ENCODE measurements around the gene EGLN1.

EGLN1 gene

GRCh38 chr1:231348442-231348841, 73.6 kb downstream of the EGLN1 start:
- Histone ChIP-seq H3K4me3 (replicated peaks; ENCODE audit: low read depth, low read length) (no peak overlapping the region), H3K27me3 (replicated peaks; ENCODE audit: control insufficient read depth, insufficient read depth, low read length) (no peaks in the 10 kb centered on the region), H3K36me3 (ENCODE audit: control insufficient read depth, insufficient read depth, low read length) (no peaks in the 10 kb centered on the region; the same call in 1 of the 2 replicates)
- no peak for TF ChIP-seq CTCF (IDR thresholded peaks at IDR 0.05; ENCODE audit: insufficient read depth, low read length, poor library complexity, severe bottlenecking)
- no peak for DNase-seq (ENCODE audit: extremely low read depth, insufficient read length)

- Histone ChIP-seq H3K27me3 (replicated peaks; ENCODE audit: control insufficient read depth, insufficient read depth, low read length) (no peaks in the 10 kb centered on the region), H3K4me3 (replicated peaks; ENCODE audit: low read depth, low read length) (no peak overlapping the region), H3K36me3 (ENCODE audit: control insufficient read depth, insufficient read depth, low read length) (no peaks in the 10 kb centered on the region; the same call in 1 of the 2 replicates)
- DNase-seq (ENCODE audit: extremely low read depth, insufficient read length), result no peak
- TF ChIP-seq CTCF (IDR thresholded peaks at IDR 0.05; ENCODE audit: insufficient read depth, low read length, poor library complexity, severe bottlenecking), result no peak
Observed at GRCh38 chr1:231347961-231348360, 74.1 kb downstream of the EGLN1 start.

GRCh38 chr1:231340328-231341013, 81.6 kb downstream of the EGLN1 start:
- DNase-seq (ENCODE audit: extremely low read depth, insufficient read length), result no peak
- TF ChIP-seq CTCF (IDR thresholded peaks at IDR 0.05; ENCODE audit: insufficient read depth, low read length, poor library complexity, severe bottlenecking), result no peak
- no peaks in the 10 kb centered on the region; the same call in 1 of the 2 replicates for H3K36me3 ChIP-seq (ENCODE audit: control insufficient read depth, insufficient read depth, low read length)
- no peak overlapping the region for H3K4me3 ChIP-seq (replicated peaks; ENCODE audit: low read depth, low read length)
- no peaks in the 10 kb centered on the region for H3K27me3 ChIP-seq (replicated peaks; ENCODE audit: control insufficient read depth, insufficient read depth, low read length)

GRCh38 chr1:231338270-231339128, 83.6 kb downstream of the EGLN1 start, which contains the start of gene SPRTN:
SPRTN (plus strand) TSS chr1:231338293; CDS start chr1:231338384, 91 bp downstream.
- TF ChIP-seq CTCF (IDR thresholded peaks at IDR 0.05; ENCODE audit: insufficient read depth, low read length, poor library complexity, severe bottlenecking), result no peak
- DNase-seq (ENCODE audit: extremely low read depth, insufficient read length), result no peak
- Histone ChIP-seq H3K36me3 (ENCODE audit: control insufficient read depth, insufficient read depth, low read length) (no peaks in the 10 kb centered on the region; the same call in 1 of the 2 replicates), H3K4me3 (replicated peaks; ENCODE audit: low read depth, low read length) (peak within 1 kb of the TSS; percentile 97), H3K27me3 (replicated peaks; ENCODE audit: control insufficient read depth, insufficient read depth, low read length) (no peaks in the 10 kb centered on the region)

- H3K36me3 ChIP-seq (ENCODE audit: control insufficient read depth, insufficient read depth, low read length), result no peaks in the 10 kb centered on the region; the same call in 1 of the 2 replicates
- H3K4me3 ChIP-seq (replicated peaks; ENCODE audit: low read depth, low read length), result peak within 1 kb of the TSS; percentile 97
- peak; percentile 15 for TF ChIP-seq CTCF (IDR thresholded peaks at IDR 0.05; ENCODE audit: insufficient read depth, low read length, poor library complexity, severe bottlenecking)
- no peaks in the 10 kb centered on the region for H3K27me3 ChIP-seq (replicated peaks; ENCODE audit: control insufficient read depth, insufficient read depth, low read length)
- peak; percentile 97 for DNase-seq (ENCODE audit: extremely low read depth, insufficient read length)
Observed at GRCh38 chr1:231337472-231338269, 84.4 kb downstream of the EGLN1 start, which contains the start of gene EXOC8. EXOC8 (minus strand) TSS chr1:231337852; CDS start chr1:231337745, 107 bp downstream.
